H9 (cell line): Measurements from ENCODE around the gene ZNF512B. TPM values are rescaled to one million over a fixed set of nuclear protein-coding genes. Genes with fewer than 3 reads are reported as not detected.

Experiments
- DNase-seq: peaks from one replicate; pipeline ENCODE4 v3.0.0-alpha.2; 2017
- H2AFZ ChIP-seq: one replicate; pipeline ENCODE4 v1.6.1; 2013; ENCODE audit warnings: mild to moderate bottlenecking, low read length, control low read depth, moderate library complexity
- H2AK5ac ChIP-seq: 2 replicates; pipeline ENCODE4 v1.6.1; 2013; ENCODE audit warnings: low read length, control low read depth, mixed read lengths; ENCODE audit not compliant: insufficient read length
- H2BK120ac ChIP-seq: one replicate; pipeline ENCODE4 v1.6.1; 2013; ENCODE audit warnings: low read depth, mild to moderate bottlenecking, low read length, control low read depth, inconsistent platforms; ENCODE audit not compliant: poor library complexity, severe bottlenecking
- H2BK12ac ChIP-seq: 2 replicates; pipeline ENCODE4 v1.6.1; 2013; ENCODE audit warnings: low read length, control low read depth, mixed read lengths, low read depth; ENCODE audit not compliant: insufficient read length
- H2BK15ac ChIP-seq: 2 replicates; pipeline ENCODE4 v1.6.1; 2013; ENCODE audit warnings: low read depth, low read length, control low read depth
- H2BK20ac ChIP-seq: one replicate; pipeline ENCODE4 v1.6.1; 2013; ENCODE audit warnings: low read depth, mild to moderate bottlenecking, low read length, control low read depth, inconsistent platforms; ENCODE audit not compliant: poor library complexity, severe bottlenecking
- H2BK5ac ChIP-seq: 2 replicates; pipeline ENCODE4 v1.6.1; 2013; ENCODE audit warnings: low read length, control low read depth, mixed read lengths; ENCODE audit not compliant: insufficient read length
- H3K14ac ChIP-seq: 2 replicates; pipeline ENCODE4 v1.6.1; 2013; ENCODE audit warnings: low read length, control low read depth; ENCODE audit not compliant: insufficient read depth
- H3K18ac ChIP-seq: 2 replicates; pipeline ENCODE4 v1.6.1; 2013; ENCODE audit warnings: low read depth, mild to moderate bottlenecking, mixed read lengths, low read length, control low read depth; ENCODE audit not compliant: insufficient read length
- H3K23ac ChIP-seq: 2 replicates; pipeline ENCODE4 v1.6.1; 2013; ENCODE audit warnings: low read length, control low read depth, mixed read lengths, low read depth; ENCODE audit not compliant: insufficient read length
- H3K23me2 ChIP-seq: 2 replicates; pipeline ENCODE4 v1.6.1; 2013; ENCODE audit warnings: low read depth, mild to moderate bottlenecking, mixed read lengths, low read length, control low read depth; ENCODE audit not compliant: insufficient read length, poor library complexity, severe bottlenecking
- H3K27ac ChIP-seq: 2 replicates; pipeline ENCODE4 v1.5.1; 2013; ENCODE audit warnings: low read length, control low read depth, mixed read lengths, low read depth; ENCODE audit not compliant: insufficient read length
- H3K27me3 ChIP-seq: 2 replicates; pipeline ENCODE4 v1.6.1; 2013; ENCODE audit warnings: low read length, control low read depth, inconsistent platforms; ENCODE audit not compliant: insufficient read depth
- H3K4ac ChIP-seq: 2 replicates; pipeline ENCODE4 v1.6.1; 2013; ENCODE audit warnings: low read depth, mild to moderate bottlenecking, control low read depth, inconsistent platforms, low read length, moderate library complexity
- H3K4me1 ChIP-seq: 2 replicates; pipeline ENCODE4 v1.6.1; 2013; ENCODE audit warnings: low read length, control low read depth, inconsistent platforms; ENCODE audit not compliant: insufficient read depth
- H3K4me2 ChIP-seq: 2 replicates; pipeline ENCODE4 v1.6.1; 2013; ENCODE audit warnings: low read length, control low read depth, mixed read lengths; ENCODE audit not compliant: insufficient read length, insufficient read depth
- H3K56ac ChIP-seq: 2 replicates; pipeline ENCODE4 v1.6.1; 2013; ENCODE audit warnings: low read depth, mild to moderate bottlenecking, mixed read lengths, low read length, control low read depth; ENCODE audit not compliant: insufficient read length
- H3K79me1 ChIP-seq: 2 replicates; pipeline ENCODE4 v1.6.1; 2013; ENCODE audit warnings: low read depth, mild to moderate bottlenecking, moderate library complexity, low read length, control low read depth, inconsistent platforms; ENCODE audit not compliant: insufficient read depth, poor library complexity, severe bottlenecking
- H3K79me2 ChIP-seq: 2 replicates; pipeline ENCODE4 v1.6.1; 2013; ENCODE audit warnings: low read length, control low read depth, inconsistent platforms; ENCODE audit not compliant: insufficient read depth
- H3K9ac ChIP-seq: 2 replicates; pipeline ENCODE4 v1.6.1; 2013; ENCODE audit warnings: low read length, control low read depth, mixed read lengths; ENCODE audit not compliant: insufficient read length; ENCODE audit errors: extremely low read depth
- H3K9me3 ChIP-seq: one replicate; pipeline ENCODE4 v1.6.1; 2013; ENCODE audit warnings: low read depth, low read length, inconsistent platforms; ENCODE audit not compliant: control insufficient read depth
- H3T11ph ChIP-seq: one replicate; pipeline ENCODE4 v1.6.1; 2013; ENCODE audit warnings: mild to moderate bottlenecking, low read length, control low read depth, inconsistent platforms
- H4K20me1 ChIP-seq: one replicate; pipeline ENCODE4 v1.6.1; 2013; ENCODE audit not compliant: control insufficient read depth, insufficient read length, insufficient read depth
- H4K5ac ChIP-seq: 2 replicates; pipeline ENCODE4 v1.6.1; 2013; ENCODE audit warnings: low read depth, mild to moderate bottlenecking, mixed read lengths, low read length, control low read depth; ENCODE audit not compliant: insufficient read length
- H4K8ac ChIP-seq: replicated peaks from 2 replicates; pipeline ENCODE4 v1.6.1; 2013; ENCODE audit warnings: low read length, control low read depth, mixed read lengths, low read depth; ENCODE audit not compliant: insufficient read length
- H4K91ac ChIP-seq: 2 replicates; pipeline ENCODE4 v1.6.1; 2013; ENCODE audit warnings: low read depth, mild to moderate bottlenecking, moderate library complexity, mixed read lengths, low read length, control low read depth; ENCODE audit not compliant: insufficient read length
- H3K27ac Mint-ChIP-seq, 3 experiments: 2 replicates in 2 of 3; 3 replicates in 1 of 3; pipeline ENCODE4 v1.8.0; 2020 to 2021; ENCODE audit warnings: mixed read lengths in 3 of 3, mild to moderate bottlenecking in 1 of 3, moderate library complexity in 1 of 3
- H3K27me3 Mint-ChIP-seq: 2 replicates; pipeline ENCODE4 v1.8.0; 2021; ENCODE audit warnings: low read depth, mild to moderate bottlenecking, moderate library complexity, mixed read lengths
- H3K36me3 Mint-ChIP-seq, 3 experiments: 2 replicates in 2 of 3; 3 replicates in 1 of 3; pipeline ENCODE4 v1.8.0; 2020 to 2021; ENCODE audit warnings: low read depth in 3 of 3, mixed read lengths in 3 of 3; ENCODE audit not compliant: insufficient read depth in 1 of 3
- H3K4me1 Mint-ChIP-seq, 2 experiments: 2 replicates each; pipeline ENCODE4 v1.8.0; 2020; ENCODE audit warnings: mixed read lengths in 2 of 2
- H3K4me3 Mint-ChIP-seq, 2 experiments: 2 replicates in 1 of 2; 3 replicates in 1 of 2; pipeline ENCODE4 v1.8.0; 2020 to 2021; ENCODE audit warnings: mild to moderate bottlenecking in 2 of 2, mixed read lengths in 2 of 2, moderate library complexity in 1 of 2
- H3K9me3 Mint-ChIP-seq, 2 experiments: 2 replicates in 1 of 2; 3 replicates in 1 of 2; pipeline ENCODE4 v1.8.0; 2020; ENCODE audit warnings: mild to moderate bottlenecking in 2 of 2, mixed read lengths in 2 of 2, moderate library complexity in 1 of 2
- CTCF ChIP-seq: fragments of 200-600 bp; sonication (generic); conservative IDR thresholded peaks from 3 replicates; pipeline ENCODE4 v1.8.0; 2021; ENCODE audit warnings: antibody characterized with exemption, mild to moderate bottlenecking
- WGBS: extraction: QIAGEN DNeasy Blood & Tissue Kit; methylation state at CpG from one replicate; pipeline ENCODE4 v1.1.7; 2013; ENCODE audit warnings: missing lambda C conversion rate, low lambda C conversion rate, mixed read lengths; ENCODE audit not compliant: insufficient read length; ENCODE audit errors: extremely low coverage; 5-methylcytosine and 5-hydroxymethylcytosine counted together
- total RNA-seq: library from RNA; stranded (reverse); gene quantifications from 2 replicates; pipeline ENCODE4 v1.2.1, GENCODE V29; 2021

ZNF512B gene
- total RNA-seq, 1 experiment from 2014 or later, result 46.0 TPM

DNA sequence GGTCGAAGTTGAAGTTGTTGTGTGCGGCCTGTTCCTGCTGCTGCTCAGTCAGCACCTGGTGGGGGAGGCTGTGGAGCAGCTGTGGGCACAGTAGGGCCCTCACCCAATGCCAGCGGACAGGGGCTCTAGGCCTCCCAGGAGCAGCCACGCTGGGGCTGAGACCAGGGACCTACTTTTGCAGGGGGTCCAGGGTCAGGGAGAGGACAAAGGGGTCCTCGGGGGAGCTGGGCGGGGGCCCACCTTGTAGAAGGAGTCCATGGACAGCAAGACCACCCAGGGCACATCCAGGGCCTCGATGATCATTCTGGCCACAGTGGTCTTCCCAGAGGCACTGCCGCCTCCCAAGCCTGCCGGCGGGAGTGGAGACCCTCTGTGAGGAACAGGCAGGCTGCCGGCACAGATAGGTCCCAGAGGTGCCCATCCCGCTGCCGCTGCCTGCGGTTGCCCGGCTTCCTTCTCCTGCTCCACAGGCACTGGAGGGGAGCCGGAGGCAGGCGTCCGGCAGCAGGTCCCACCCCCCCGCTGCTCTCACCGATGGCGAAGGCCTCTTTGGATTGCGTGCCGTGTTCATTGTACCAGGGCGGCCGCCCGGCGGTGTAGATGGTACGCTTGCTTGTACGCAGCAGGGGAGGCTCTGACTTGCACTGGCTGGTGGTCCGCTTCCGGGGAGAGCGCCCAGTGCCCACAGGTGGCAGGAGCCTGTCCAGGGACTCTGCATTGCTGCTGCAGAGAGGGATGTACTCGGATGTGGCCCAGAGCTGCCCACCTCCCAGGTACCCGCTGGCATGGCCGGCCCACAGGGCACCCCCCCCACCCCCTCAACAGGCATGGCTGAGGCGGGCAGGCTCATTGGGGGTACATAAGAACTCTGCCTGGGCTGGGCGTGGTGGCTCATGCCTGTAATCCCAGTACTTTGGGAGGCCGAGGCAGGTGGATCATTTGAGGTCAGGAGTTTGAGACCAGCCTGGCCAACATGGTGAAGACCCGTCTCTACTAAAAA, 23.5 kb downstream of the ZNF512B start:
- no peak overlapping the region for H3K4me2 ChIP-seq
- H3K4ac ChIP-seq, result no peak overlapping the region
- H3K18ac ChIP-seq, result no peak overlapping the region
- H3K14ac ChIP-seq, result no peak overlapping the region
- peaks cover 3% of the 10 kb centered on the region for H4K20me1 ChIP-seq
- no peaks in the 10 kb centered on the region for H3K79me1 ChIP-seq
- WGBS, result no CpG with 5 or more reads among the region's 39 CpGs
- no peak overlapping the region for H2AK5ac ChIP-seq
- H3K79me2 ChIP-seq, result peaks cover 3% of the 10 kb centered on the region; the same call in 1 of the 2 replicates
- H4K5ac ChIP-seq, result no peak overlapping the region
- no peak overlapping the region for H2AFZ ChIP-seq
- H3K27me3 ChIP-seq, result no peaks in the 10 kb centered on the region
- H3K4me3 Mint-ChIP-seq, result no peak overlapping the region
- H3K4me1 ChIP-seq, result no peaks in the 10 kb centered on the region
- no peak overlapping the region for H3T11ph ChIP-seq
- H3K27me3 Mint-ChIP-seq, result no peaks in the 10 kb centered on the region
- no peaks in the 10 kb centered on the region for H3K9me3 ChIP-seq
- no peak overlapping the region for H2BK15ac ChIP-seq
- H4K91ac ChIP-seq, result no peak overlapping the region
- TF ChIP-seq CTCF, result no peak
- no peak overlapping the region for H4K8ac ChIP-seq
- no peak overlapping the region for H2BK12ac ChIP-seq
- no peak overlapping the region for H3K9ac ChIP-seq
- no peak overlapping the region for H2BK20ac ChIP-seq
- H3K4me1 Mint-ChIP-seq, result peaks cover 16 to 29% of the 10 kb centered on the region in 2 experiments
- no peak overlapping the region for H3K56ac ChIP-seq
- no peak overlapping the region for H2BK5ac ChIP-seq
- no peak overlapping the region for H3K23ac ChIP-seq
- peaks cover 4 to 7% of the 10 kb centered on the region in 2 experiments; a peak in 3 of 5 replicates for H3K9me3 Mint-ChIP-seq
- no peak overlapping the region for H3K27ac ChIP-seq
- H3K27ac Mint-ChIP-seq, result no peak overlapping the region
- peaks cover 4% of the 10 kb centered on the region for H3K23me2 ChIP-seq
- DNase-seq, result no peak
- peaks cover 5 to 29% (median 22%) of the 10 kb centered on the region in 3 experiments for H3K36me3 Mint-ChIP-seq
- H2BK120ac ChIP-seq, result no peak overlapping the region
